Myometrial cell (primary cell): ENCODE measurements around the gene PWWP2A. TPM values are rescaled to one million over a fixed set of nuclear protein-coding genes. Genes with fewer than 3 reads are reported as not detected.

Source experiments
- total RNA-seq: library from RNA; depleted of rRNA; stranded (reverse); fragments of >200 nt; gene quantifications from 2 replicates; pipeline ENCODE4 v1.2.3, GENCODE V29; 2015

Gene PWWP2A, protein sequence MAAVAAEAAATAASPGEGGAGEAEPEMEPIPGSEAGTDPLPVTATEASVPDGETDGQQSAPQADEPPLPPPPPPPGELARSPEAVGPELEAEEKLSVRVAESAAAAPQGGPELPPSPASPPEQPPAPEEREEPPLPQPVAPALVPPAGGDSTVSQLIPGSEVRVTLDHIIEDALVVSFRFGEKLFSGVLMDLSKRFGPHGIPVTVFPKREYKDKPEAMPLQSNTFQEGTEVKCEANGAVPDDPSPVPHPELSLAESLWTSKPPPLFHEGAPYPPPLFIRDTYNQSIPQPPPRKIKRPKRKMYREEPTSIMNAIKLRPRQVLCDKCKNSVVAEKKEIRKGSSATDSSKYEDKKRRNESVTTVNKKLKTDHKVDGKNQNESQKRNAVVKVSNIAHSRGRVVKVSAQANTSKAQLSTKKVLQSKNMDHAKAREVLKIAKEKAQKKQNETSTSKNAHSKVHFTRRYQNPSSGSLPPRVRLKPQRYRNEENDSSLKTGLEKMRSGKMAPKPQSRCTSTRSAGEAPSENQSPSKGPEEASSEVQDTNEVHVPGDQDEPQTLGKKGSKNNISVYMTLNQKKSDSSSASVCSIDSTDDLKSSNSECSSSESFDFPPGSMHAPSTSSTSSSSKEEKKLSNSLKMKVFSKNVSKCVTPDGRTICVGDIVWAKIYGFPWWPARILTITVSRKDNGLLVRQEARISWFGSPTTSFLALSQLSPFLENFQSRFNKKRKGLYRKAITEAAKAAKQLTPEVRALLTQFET
- total RNA-seq = 14.2 and 15.3 TPM in 2 replicates

DNA sequence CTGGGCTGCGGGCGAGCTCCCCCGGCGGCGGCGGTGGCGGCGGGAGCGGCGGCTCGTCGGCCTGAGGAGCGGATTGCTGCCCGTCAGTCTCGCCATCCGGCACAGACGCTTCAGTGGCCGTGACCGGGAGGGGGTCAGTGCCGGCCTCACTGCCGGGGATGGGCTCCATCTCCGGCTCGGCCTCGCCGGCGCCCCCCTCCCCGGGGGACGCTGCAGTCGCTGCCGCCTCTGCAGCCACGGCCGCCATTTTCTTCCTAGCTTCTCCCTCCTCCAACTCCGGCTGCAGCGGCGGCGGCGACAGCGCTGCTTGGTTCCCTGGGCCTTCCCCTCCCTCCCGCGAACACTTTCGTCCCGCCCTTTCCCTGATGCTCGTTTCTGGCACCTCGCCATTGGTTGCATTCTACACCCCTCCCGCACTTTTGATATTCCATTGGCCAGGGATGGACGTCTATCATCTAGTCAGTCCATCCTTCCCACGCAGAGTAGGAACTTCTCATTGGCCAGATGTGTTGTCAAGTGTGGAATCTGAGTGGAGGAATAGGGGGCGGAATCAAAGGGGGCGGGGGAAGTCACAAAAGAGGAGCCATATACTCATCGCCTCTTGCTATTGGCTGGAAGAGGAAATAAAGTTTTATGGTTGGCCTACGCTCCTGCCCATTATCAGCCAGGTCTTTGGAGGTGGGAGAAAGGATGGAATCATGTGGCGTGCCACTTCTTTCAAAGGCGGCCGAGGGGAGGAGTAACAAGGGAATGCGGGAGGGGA is at the start of gene PWWP2A:
PWWP2A (minus strand) TSS at position 309 of the 763 bp plus-strand sequence; CDS start at position 247, 62 bp downstream.

Other genes with a start within 250 kb of the PWWP2A start
- gene ADRA1B, start 203.0 kb downstream of the PWWP2A start, total RNA-seq = under 0.01 TPM in 1 of 2 replicates, not detected in the other
- gene TTC1, start 110.3 kb downstream of the PWWP2A start, total RNA-seq = 44.7 and 48.7 TPM in 2 replicates
- not detected in 2 replicates for gene FABP6, start 110.1 kb upstream of the PWWP2A start, total RNA-seq
- not detected in 2 replicates for gene CCNJL, start 193.1 kb upstream of the PWWP2A start, total RNA-seq